ENCODE data around the gene LRBA. TPM values are rescaled to one million over a fixed set of nuclear protein-coding genes. Genes with fewer than 3 reads are reported as not detected.
A peak's percentile ranks its signal among the peaks of the same experiment; 100 is the strongest.

Gene LRBA
- polyA plus RNA-seq, 1 of the 3 experiments (the other 2 are of a cell fraction): 11.4 TPM

GRCh38 chr4:150402871-150403272, 612.2 kb downstream of the LRBA start (continued):
- TF ChIP-seq REST (IDR thresholded peaks at IDR 0.05; ENCODE audit: low read depth, low read length): no peak
- no peak for TF ChIP-seq RFX5 (IDR thresholded peaks at IDR 0.05; ENCODE audit: low read length)
- TF ChIP-seq FOXJ3 (CRISPR knock-in tag; IDR thresholded peaks at IDR 0.05): no peak
- no peak for TF ChIP-seq SMC3 (IDR thresholded peaks at IDR 0.05; ENCODE audit: low read depth, low read length)
- TF ChIP-seq MAX (IDR thresholded peaks at IDR 0.05; ENCODE audit: low read depth): no peak
- TF ChIP-seq EP300 (IDR thresholded peaks at IDR 0.05; ENCODE audit: borderline replicate concordance in 1 of 2, low read depth in 1 of 2, low read length in 1 of 2): peak in 1 of 2 experiments; percentile 50; a peak in 1 of 4 replicates
- TF ChIP-seq JUND (IDR thresholded peaks at IDR 0.05): no peak
- TF ChIP-seq FOSL2 (IDR thresholded peaks at IDR 0.05; ENCODE audit: borderline replicate concordance, low read depth): no peak
- no peak for TF ChIP-seq FOXM1 (IDR thresholded peaks at IDR 0.05; ENCODE audit: low read depth)
- no peak for TF ChIP-seq YY1 (IDR thresholded peaks at IDR 0.05; ENCODE audit: low read depth)
- TF ChIP-seq CHD2 (IDR thresholded peaks at IDR 0.05; ENCODE audit: low read length, partially characterized antibody): peak; percentile 49
- 0 out of 2 replicates have a peak, but pooled peaks have one; percentile 14 for TF ChIP-seq NFIC (IDR thresholded peaks at IDR 0.05; ENCODE audit: borderline replicate concordance)
- no peak for TF ChIP-seq TCF12 (IDR thresholded peaks at IDR 0.05)
- no peak for TF ChIP-seq RXRA (IDR thresholded peaks at IDR 0.05; ENCODE audit: borderline replicate concordance, low read depth)

GRCh38 chr4:150401083-150401687, 613.9 kb downstream of the LRBA start:
- Histone ChIP-seq H4K20me1 (ENCODE audit: insufficient read depth) (no peaks in the 10 kb centered on the region), H3K9me2 (no peaks in the 10 kb centered on the region), H3K36me3 (replicated peaks in 1 of 2; ENCODE audit: control insufficient read depth in 1 of 2, insufficient read depth in 2 of 2, low read length in 1 of 2) (no peaks in the 10 kb centered on the region), H3K79me2 (ENCODE audit: insufficient read depth) (no peaks in the 10 kb centered on the region), H3F3A (replicated peaks; ENCODE audit: insufficient read depth) (no peaks in the 10 kb centered on the region), H3K4me2 (no peak overlapping the region), H3K9me3 (no peaks in the 10 kb centered on the region), H3K27ac (ENCODE audit: low read depth in 2 of 2, low read length in 1 of 2) (no peak overlapping the region), H3K4me3 (ENCODE audit: low read depth in 2 of 2, low read length in 1 of 2) (no peak overlapping the region), H3K27me3 (ENCODE audit: insufficient read depth) (no peaks in the 10 kb centered on the region), H3K4me1 (ENCODE audit: control insufficient read depth in 1 of 2, insufficient read depth in 2 of 2, low read depth in 1 of 2, low read length in 1 of 2) (peaks cover 0 to 5% of the 10 kb centered on the region in 2 experiments; a peak in 2 of 4 replicates), H3K9ac (no peak overlapping the region), H2AFZ (ENCODE audit: low read depth) (no peak overlapping the region)
- ChIA-PET CTCF (interaction anchor here (0.6 kb wide), 1 partner anchor 564 kb away, joined by 3 read pairs; no protein-coding TSS in a partner anchor), POLR2A (no interaction called here)
- DNase-seq: no peak
- WGBS (ENCODE audit: low lambda C conversion rate): 96% methylated on average over 7 of the region's 7 CpGs
- TF ChIP-seq EZH2phosphoT487 (IDR thresholded peaks at IDR 0.05; ENCODE audit: borderline replicate concordance, low read depth): no peak
- no peak for TF ChIP-seq GATA2 (CRISPR knock-in tag; IDR thresholded peaks at IDR 0.05)
- TF ChIP-seq NFIC (IDR thresholded peaks at IDR 0.05; ENCODE audit: borderline replicate concordance): no peak
- no peak for TF ChIP-seq GABPA (IDR thresholded peaks at IDR 0.05; ENCODE audit: low read depth)
- TF ChIP-seq USF2 (IDR thresholded peaks at IDR 0.05; ENCODE audit: borderline replicate concordance, low read depth, low read length): no peak

All from SK-N-SH (cell line).